Ovary (tissue), 3 donors: ENCODE results near the gene AUH.

ENCODE experiments used
- CTCF ChIP-seq, 3 donors: fragments of 450-650 bp in 2 of 3; fragments of 200-600 bp in 1 of 3; IDR thresholded peaks; one replicate each; pipeline versions ENCODE4 v1.5.1 to v1.8.0; 2016 to 2022; ENCODE audit warnings: antibody characterized with exemption in 3 of 3, mild to moderate bottlenecking in 1 of 3
- POLR2A ChIP-seq: fragments of 450-650 bp; IDR thresholded peaks from one replicate; pipeline ENCODE4 v1.6.1; 2017; ENCODE audit warnings: antibody characterized with exemption, mild to moderate bottlenecking, moderate library complexity
- donor health status: DM: no; HTN: no; CAD: no.

- TF ChIP-seq CTCF (IDR thresholded peaks at IDR 0.05) (no peak), POLR2A (no peak)
These were observed 75.9 kb downstream of the AUH start for GRCh38 chr9:91285729-91286353.
